NCI-H2029 (cell line): ENCODE measurements around the gene ZNF273.
A peak's percentile ranks its signal among the peaks of the same experiment; 100 is the strongest.
"Not testable (repeated sequence)": the region's sequence is repeated elsewhere in the genome, so short reads cannot be mapped to it uniquely, and the experiment has no call there.

ENCODE experiments used
- DNase-seq: peaks from one replicate; lab custom pipeline; 2025; lab: John Stamatoyannopoulos, UW

ZNF273 gene

DNA sequence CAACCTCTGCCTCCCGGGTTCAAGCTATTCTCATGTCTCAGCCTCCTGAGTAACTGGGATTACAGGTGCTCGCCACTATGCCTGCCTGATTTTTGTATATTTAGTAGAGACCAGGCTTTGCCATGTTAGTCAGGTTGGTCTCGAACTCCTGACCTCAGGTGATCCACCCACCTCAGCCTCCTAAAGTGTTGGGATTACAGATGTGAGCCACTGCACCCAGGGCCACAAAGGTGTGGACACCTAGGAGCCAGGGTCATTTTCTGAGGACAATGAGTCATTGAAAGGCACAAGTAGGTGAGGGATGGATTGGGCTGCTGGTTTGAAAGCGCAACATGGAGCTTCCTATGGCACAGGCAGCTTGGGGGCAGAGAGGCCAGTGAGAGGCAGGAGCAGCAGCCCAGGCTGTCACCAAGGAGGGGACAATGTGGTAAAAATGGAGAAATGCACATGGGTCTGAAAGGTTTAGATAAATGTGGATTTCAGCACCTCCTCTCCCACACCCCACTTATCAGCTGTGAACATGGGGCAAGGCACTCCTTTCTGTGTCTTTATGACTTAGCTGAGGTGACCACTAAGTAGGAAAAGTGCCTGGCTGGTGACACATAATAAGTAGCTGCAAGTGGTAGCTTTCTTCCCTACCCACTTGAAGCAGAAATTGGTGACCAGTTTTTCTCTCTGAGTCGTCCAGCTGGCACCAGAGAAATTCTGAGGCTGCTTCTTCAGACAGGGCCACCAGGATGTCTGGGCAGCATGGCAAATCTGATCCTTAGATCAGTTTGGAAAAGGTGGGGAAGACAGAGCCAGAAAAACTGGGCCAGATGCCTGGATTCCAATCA lies 41.8 kb downstream of the ZNF273 start:
- not testable (repeated sequence) for DNase-seq

GRCh38 chr7:64945503-64946175 lies 42.6 kb downstream of the ZNF273 start:
- DNase-seq: no peak

DNA sequence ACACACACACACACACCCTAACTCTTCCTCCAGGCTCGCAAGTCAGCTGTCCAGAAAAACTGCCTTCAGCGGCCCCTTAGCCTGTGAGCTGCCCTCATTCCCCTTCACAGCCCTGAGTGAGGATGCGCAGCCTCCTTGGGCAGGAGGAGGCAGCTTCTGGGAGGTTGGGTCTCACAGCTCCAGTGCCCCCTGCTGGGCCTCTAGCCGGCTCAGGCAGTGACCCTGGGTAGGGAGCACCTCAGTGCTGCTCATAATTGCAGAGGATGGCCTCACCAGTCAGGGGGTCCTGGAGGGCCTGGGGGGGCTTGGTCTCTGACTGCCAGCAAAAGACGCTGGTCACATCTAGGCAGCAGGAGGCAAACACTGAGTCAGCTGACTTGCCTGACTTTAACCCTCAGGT lies 43.7 kb downstream of the ZNF273 start:
- DNase-seq: no peak

GRCh38 chr7:64947252-64948000 lies 44.4 kb downstream of the ZNF273 start:
- no peak for DNase-seq

GRCh38 chr7:64948774-64949173 lies 45.7 kb downstream of the ZNF273 start:
- not testable (repeated sequence) for DNase-seq

DNA sequence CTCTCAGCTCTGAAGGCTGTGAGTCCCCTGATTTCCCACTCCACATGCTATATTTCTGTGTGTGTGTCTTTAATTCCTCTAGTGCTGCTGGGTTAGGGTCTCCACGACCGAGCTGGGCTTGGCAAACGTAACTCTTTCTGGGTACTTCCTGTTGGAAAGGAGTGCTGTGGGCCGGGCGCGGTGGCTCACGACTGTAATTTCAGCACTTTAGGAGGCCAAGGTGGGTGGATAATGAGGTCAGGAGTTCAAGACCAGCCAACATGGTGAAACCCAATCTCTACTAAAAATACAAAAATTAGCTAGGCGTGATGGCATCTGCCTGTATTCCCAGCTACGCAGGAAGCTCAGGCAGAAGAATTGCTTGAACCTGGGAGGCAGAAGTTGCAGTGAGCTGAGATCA lies 47.6 kb downstream of the ZNF273 start:
- not testable (repeated sequence) for DNase-seq

- peak; percentile 43 for DNase-seq
These were observed 48.3 kb downstream of the ZNF273 start for GRCh38 chr7:64951250-64951848.

DNA sequence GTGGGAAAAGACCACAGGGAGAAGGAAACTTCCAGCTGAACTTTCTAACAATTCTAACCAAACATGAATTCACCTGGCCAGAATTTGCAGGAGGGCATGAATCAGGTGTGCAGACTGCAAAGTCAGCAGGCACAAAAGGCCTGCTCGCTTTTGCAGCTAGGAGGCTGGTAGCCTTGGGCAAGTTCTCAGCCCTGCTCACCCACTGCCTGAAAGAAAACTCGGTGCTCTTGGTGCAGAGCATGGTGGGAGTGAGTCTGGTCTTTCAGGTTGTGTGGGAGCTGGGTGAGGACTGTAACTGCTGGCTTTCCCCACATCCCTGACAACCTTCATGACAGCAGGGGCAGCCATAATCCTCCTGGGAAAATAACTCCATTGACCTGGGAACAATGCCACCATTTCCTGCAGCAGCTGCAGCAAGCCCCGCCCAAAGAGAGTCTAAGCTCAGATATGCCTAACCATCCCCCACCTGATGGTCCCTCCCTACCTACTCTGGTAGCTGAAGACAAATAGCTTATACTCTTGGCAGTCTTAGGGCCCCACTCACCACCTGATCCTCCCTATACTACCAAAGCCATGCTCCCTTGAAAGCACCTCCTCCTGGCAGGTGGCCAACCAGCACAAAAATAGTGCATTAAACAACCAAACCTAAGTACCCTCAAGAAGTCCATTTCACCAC lies 56.1 kb downstream of the ZNF273 start:
- peak; percentile 96 for DNase-seq

DNA sequence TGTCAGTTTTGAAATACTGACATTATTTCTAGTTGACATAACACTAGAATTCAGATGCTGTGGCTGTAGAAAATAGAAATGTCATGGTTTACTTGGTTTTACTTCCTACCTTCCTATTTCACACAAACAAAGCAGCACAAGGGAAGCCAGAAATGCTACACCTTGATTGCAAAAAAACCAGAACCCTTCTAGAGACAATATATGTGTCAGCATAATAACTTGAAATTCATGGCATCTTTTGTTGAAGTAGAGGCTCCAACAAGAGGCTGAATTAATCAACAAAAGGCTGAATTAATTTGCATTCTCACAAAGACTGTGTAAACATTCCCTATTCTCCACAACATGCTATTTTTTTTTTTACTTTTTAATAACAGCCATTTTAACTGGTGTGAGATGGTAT lies 62.5 kb downstream of the ZNF273 start:
- no peak for DNase-seq

- no peak for DNase-seq
These were observed 75.6 kb downstream of the ZNF273 start for GRCh38 chr7:64978497-64979203.
